NT2/D1 (cell line): ENCODE data around the gene ZBTB42.

Experiments
- SUZ12 ChIP-seq: IDR thresholded peaks from 2 replicates; pipeline ENCODE4 v1.6.1; 2011; ENCODE audit not compliant: insufficient read length, insufficient read depth; ENCODE audit errors: extremely low read depth
- YY1 ChIP-seq: IDR thresholded peaks from 2 replicates; pipeline ENCODE4 v1.6.1; 2011; ENCODE audit not compliant: insufficient read length, insufficient read depth

- no peak for TF ChIP-seq YY1
- no peak for TF ChIP-seq SUZ12
These were observed 26.5 kb downstream of the ZBTB42 start for GRCh38 chr14:104827177-104828055.
